Ascending aorta (tissue), 2 donors: Measurements from ENCODE around the gene RAD51B. TPM values are rescaled to one million over a fixed set of nuclear protein-coding genes. Genes with fewer than 3 reads are reported as not detected.

Source experiments
- DNase-seq, 2 donors: peaks; one replicate each; pipeline ENCODE4 v3.0.0-alpha.2; 2019; ENCODE audit warnings: low spot score in 2 of 2
- H3K27ac ChIP-seq, 2 donors: fragments of 200-600 bp; sonication (generic); one replicate each; pipeline ENCODE4 v1.5.1; 2016 to 2017; ENCODE audit warnings: mild to moderate bottlenecking in 1 of 2
- H3K27me3 ChIP-seq: fragments of 200-600 bp; sonication (generic); one replicate; pipeline ENCODE4 v1.5.1; 2017
- H3K36me3 ChIP-seq, 2 donors: fragments of 200-600 bp; sonication (generic); one replicate each; pipeline ENCODE4 v1.5.1; 2016
- H3K4me1 ChIP-seq, 2 donors: fragments of 200-600 bp; sonication (generic); one replicate each; pipeline ENCODE4 v1.5.1; 2016 to 2017; ENCODE audit warnings: mild to moderate bottlenecking in 1 of 2
- H3K4me3 ChIP-seq, 2 donors: fragments of 200-600 bp; sonication (generic); one replicate each; pipeline ENCODE4 v1.5.1; 2016 to 2017; ENCODE audit warnings: mild to moderate bottlenecking in 1 of 2
- H3K9me3 ChIP-seq, 2 donors: fragments of 200-600 bp; sonication (generic); one replicate each; pipeline ENCODE4 v1.5.1; 2016
- intact Hi-C: fragments of 100-400 bp; cut with DNase I; formaldehyde crosslinking; loops from one replicate; pipeline ENCODE4 v1.15.1; 2023
- total RNA-seq: library from RNA; depleted of rRNA; stranded (reverse); fragments of >200 nt; gene quantifications from one replicate; pipeline ENCODE4 v1.1.0, GENCODE V29; 2016
- TF ChIP-seq, protein P1 (sequence below), 3 experiments: fragments of 200-600 bp in 2 of 3; fragments of 450-650 bp in 1 of 3; sonication (generic) in 2 of 3; IDR thresholded peaks; one replicate each; pipeline ENCODE4 v1.5.1; 2016 to 2019; ENCODE audit warnings: antibody characterized with exemption in 3 of 3, mild to moderate bottlenecking in 1 of 3, moderate library complexity in 1 of 3

RAD51B gene
- total RNA-seq, 1 donor from 2014 or later = not detected

DNA sequence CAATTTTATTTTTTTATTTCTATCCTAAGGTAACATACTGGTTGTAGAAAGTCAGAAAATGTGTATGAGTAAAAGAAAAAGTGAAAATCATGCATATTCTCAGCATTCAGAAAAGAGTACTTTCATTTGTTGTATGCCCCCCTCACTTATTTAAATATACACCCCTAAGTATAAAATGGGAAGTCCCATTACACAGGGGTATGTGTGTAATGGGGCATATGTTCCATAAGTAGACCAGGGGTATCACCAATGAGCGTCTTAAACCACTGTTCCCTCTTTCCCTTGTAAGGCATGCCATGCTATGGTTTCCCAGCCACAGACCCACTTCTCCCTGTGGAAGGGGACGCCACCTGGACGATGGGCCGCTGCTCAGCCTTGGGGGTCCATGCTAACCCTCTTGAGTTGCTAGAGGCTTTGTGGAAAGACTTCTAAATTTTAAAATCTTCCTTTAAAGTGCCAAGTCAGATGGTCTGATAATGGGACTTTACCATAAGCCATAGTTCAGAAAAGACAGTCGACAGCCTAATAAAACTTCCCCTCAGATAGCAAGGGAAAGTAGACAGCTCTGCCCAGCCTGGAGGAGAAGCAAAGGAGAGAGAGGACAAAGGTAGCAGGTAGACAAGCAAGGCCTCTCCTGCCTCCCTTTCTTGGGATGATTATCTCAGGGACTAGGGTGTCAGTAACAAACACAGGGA, 855.1 kb downstream of the RAD51B start:
- no peak overlapping the region for H3K4me3 ChIP-seq
- no peak for DNase-seq
- no peaks in the 10 kb centered on the region for H3K9me3 ChIP-seq
- H3K27ac ChIP-seq = peak overlapping the region; percentile 42
- TF ChIP-seq, protein P1, sequence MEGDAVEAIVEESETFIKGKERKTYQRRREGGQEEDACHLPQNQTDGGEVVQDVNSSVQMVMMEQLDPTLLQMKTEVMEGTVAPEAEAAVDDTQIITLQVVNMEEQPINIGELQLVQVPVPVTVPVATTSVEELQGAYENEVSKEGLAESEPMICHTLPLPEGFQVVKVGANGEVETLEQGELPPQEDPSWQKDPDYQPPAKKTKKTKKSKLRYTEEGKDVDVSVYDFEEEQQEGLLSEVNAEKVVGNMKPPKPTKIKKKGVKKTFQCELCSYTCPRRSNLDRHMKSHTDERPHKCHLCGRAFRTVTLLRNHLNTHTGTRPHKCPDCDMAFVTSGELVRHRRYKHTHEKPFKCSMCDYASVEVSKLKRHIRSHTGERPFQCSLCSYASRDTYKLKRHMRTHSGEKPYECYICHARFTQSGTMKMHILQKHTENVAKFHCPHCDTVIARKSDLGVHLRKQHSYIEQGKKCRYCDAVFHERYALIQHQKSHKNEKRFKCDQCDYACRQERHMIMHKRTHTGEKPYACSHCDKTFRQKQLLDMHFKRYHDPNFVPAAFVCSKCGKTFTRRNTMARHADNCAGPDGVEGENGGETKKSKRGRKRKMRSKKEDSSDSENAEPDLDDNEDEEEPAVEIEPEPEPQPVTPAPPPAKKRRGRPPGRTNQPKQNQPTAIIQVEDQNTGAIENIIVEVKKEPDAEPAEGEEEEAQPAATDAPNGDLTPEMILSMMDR (IDR thresholded peaks at IDR 0.05) = no peak
- H3K36me3 ChIP-seq = no peaks in the 10 kb centered on the region
- no peaks in the 10 kb centered on the region for H3K27me3 ChIP-seq
- peaks cover 0 to 19% of the 10 kb centered on the region in 2 donors for H3K4me1 ChIP-seq
- intact Hi-C loops = loop anchor here (5.0 kb wide), 1 partner anchor 42 kb away; no protein-coding TSS in a partner anchor

DNA sequence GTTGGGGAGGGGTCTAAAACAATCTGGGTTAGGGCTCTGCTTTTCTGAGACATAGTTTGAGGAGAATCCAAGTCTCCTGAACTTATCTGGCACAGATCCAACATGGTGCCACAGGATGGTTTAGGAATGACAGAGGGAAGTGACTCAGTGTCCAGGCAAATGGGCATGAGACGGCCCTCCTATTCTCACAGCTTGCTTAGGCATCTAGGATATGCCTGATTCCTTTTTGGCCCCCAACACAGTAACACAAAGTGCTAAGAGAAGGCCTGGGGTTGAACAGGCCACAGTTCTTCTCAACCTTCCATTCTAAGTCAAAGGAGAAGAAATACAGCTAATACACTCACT, 855.6 kb downstream of the RAD51B start:
- H3K36me3 ChIP-seq = no peaks in the 10 kb centered on the region
- no peak for DNase-seq
- H3K27ac ChIP-seq = peak overlapping the region; percentile 42
- no peaks in the 10 kb centered on the region for H3K27me3 ChIP-seq
- TF ChIP-seq, protein P1 (IDR thresholded peaks at IDR 0.05) = no peak
- intact Hi-C loops = no loop called here
- no peaks in the 10 kb centered on the region for H3K9me3 ChIP-seq
- no peak overlapping the region for H3K4me3 ChIP-seq
- H3K4me1 ChIP-seq = peaks cover 0 to 14% of the 10 kb centered on the region in 2 donors

- H3K27ac ChIP-seq = no peak overlapping the region
- H3K4me3 ChIP-seq = no peak overlapping the region
- no peak for DNase-seq
- TF ChIP-seq, protein P1 (IDR thresholded peaks at IDR 0.05) = no peak
- H3K4me1 ChIP-seq = peaks cover 3 to 24% of the 10 kb centered on the region in 2 donors
- H3K9me3 ChIP-seq = no peaks in the 10 kb centered on the region
- no peaks in the 10 kb centered on the region for H3K27me3 ChIP-seq
- no peaks in the 10 kb centered on the region for H3K36me3 ChIP-seq
- intact Hi-C loops = no loop called here
Observed at GRCh38 chr14:68676511-68676943, 856.9 kb downstream of the RAD51B start.

DNA sequence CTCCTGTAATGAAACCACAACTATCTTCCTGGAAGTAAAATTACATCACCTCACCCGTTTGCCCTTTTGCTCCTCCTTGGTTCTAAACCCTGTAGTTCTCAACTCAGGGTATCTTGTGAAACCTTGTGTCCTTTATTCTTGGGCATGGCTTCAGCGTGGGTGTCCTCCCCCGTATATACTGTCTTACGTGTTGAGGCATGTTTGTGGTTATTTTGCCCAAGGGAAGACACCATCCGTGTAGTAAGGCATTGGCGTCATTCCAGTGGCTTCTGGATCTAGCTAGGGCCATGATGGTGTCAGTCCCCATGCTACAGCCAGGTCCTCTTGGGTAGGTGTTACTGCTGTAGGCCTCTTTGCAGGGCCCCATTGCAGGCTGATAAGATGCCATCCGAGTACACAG, 857.9 kb downstream of the RAD51B start:
- Histone ChIP-seq H3K36me3 (no peaks in the 10 kb centered on the region), H3K4me1 (peaks cover 5 to 28% of the 10 kb centered on the region in 2 donors), H3K9me3 (no peaks in the 10 kb centered on the region), H3K4me3 (no peak overlapping the region), H3K27me3 (no peaks in the 10 kb centered on the region), H3K27ac (no peak overlapping the region)
- no peak for DNase-seq
- intact Hi-C loops = no loop called here
- TF ChIP-seq, protein P1 (IDR thresholded peaks at IDR 0.05) = no peak

DNA sequence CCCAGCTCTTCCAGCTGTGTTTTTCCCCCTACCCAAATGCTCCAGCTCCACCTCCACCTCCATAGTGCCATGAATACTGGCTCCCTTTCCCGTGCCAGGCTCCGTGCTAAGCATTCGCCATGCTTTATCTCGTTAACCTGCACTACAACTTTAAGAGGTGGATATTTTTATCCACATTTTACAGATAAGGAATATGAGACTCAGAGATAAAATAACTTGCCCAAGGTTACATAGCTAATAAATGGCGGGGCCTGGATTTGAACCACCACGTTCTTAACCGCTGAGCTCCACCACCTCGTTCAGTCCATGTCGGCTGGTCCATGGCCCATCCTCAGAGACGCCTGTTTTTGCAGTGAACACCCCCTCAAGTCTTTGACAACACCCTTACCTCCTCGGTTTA, 858.3 kb downstream of the RAD51B start:
- Histone ChIP-seq H3K27ac (no peak overlapping the region), H3K4me1 (peaks cover 6 to 26% of the 10 kb centered on the region in 2 donors), H3K4me3 (no peak overlapping the region), H3K36me3 (no peaks in the 10 kb centered on the region), H3K27me3 (no peaks in the 10 kb centered on the region), H3K9me3 (no peaks in the 10 kb centered on the region)
- DNase-seq = no peak
- intact Hi-C loops = no loop called here
- TF ChIP-seq, protein P1 (IDR thresholded peaks at IDR 0.05) = no peak
